MM.1S (cell line): ENCODE results near the gene KCNS3.

Experiments
- DNase-seq: peaks from one replicate; pipeline ENCODE4 v3.0.0-alpha.2; 2015
- H2AFZ ChIP-seq: fragments of 300-600 bp; sonication (generic); 2 replicates; pipeline ENCODE4 v1.6.0; 2016; ENCODE audit warnings: antibody characterized with exemption, low read length
- H3F3A ChIP-seq: fragments of 300-600 bp; sonication (generic); 2 replicates; pipeline ENCODE4 v1.6.1; 2016; ENCODE audit warnings: mild to moderate bottlenecking, antibody characterized with exemption, low read length, moderate library complexity, mixed read lengths; ENCODE audit not compliant: insufficient read depth
- H3K27ac ChIP-seq: fragments of 300-600 bp; sonication (generic); 2 replicates; pipeline ENCODE4 v1.5.1; 2016; ENCODE audit warnings: mild to moderate bottlenecking, low read length
- H3K27me3 ChIP-seq: fragments of 300-600 bp; sonication (generic); replicated peaks from 2 replicates; pipeline ENCODE4 v1.6.0; 2016; ENCODE audit warnings: low read length; ENCODE audit not compliant: insufficient read depth
- H3K36me3 ChIP-seq: fragments of 300-600 bp; sonication (generic); replicated peaks from 2 replicates; pipeline ENCODE4 v1.6.1; 2016; ENCODE audit warnings: mild to moderate bottlenecking, low read length, mixed read lengths; ENCODE audit not compliant: insufficient read depth
- H3K4me1 ChIP-seq: fragments of 300-600 bp; sonication (generic); 2 replicates; pipeline ENCODE4 v1.6.1; 2016; ENCODE audit warnings: low read length, mixed read lengths
- H3K4me2 ChIP-seq: fragments of 300-600 bp; sonication (generic); 2 replicates; pipeline ENCODE4 v1.6.0; 2016; ENCODE audit warnings: low read depth, low read length
- H3K4me3 ChIP-seq: fragments of 300-600 bp; sonication (generic); 2 replicates; pipeline ENCODE4 v1.5.1; 2016; ENCODE audit warnings: low read length, mixed read lengths
- H3K79me2 ChIP-seq: fragments of 300-600 bp; sonication (generic); 2 replicates; pipeline ENCODE4 v1.6.1; 2016; ENCODE audit warnings: mixed run types, low read length, mixed read lengths
- H3K9ac ChIP-seq: fragments of 300-600 bp; sonication (generic); 2 replicates; pipeline ENCODE4 v1.6.1; 2016; ENCODE audit warnings: low read length, mixed read lengths
- H3K9me2 ChIP-seq: fragments of 300-600 bp; sonication (generic); replicated peaks from 2 replicates; pipeline ENCODE4 v1.6.1; 2016; ENCODE audit warnings: mild to moderate bottlenecking, low read length, mixed read lengths; ENCODE audit not compliant: insufficient read depth
- H3K9me3 ChIP-seq: fragments of 300-600 bp; sonication (generic); replicated peaks from 2 replicates; pipeline ENCODE4 v1.6.1; 2016; ENCODE audit warnings: mild to moderate bottlenecking, low read length, mixed read lengths; ENCODE audit not compliant: insufficient read depth
- H4K20me1 ChIP-seq: fragments of 300-600 bp; sonication (generic); 2 replicates; pipeline ENCODE4 v1.6.1; 2016; ENCODE audit warnings: mild to moderate bottlenecking, low read length, moderate library complexity, mixed read lengths; ENCODE audit not compliant: insufficient read depth
- EZH2 ChIP-seq: fragments of 300-600 bp; sonication (generic); optimal IDR thresholded peaks from 2 replicates; pipeline ENCODE3; 2017; ENCODE audit warnings: low read depth, mild to moderate bottlenecking, antibody characterized with exemption, low read length, mixed read lengths
- EZH2phosphoT487 ChIP-seq: fragments of 300-600 bp; sonication (generic); IDR thresholded peaks from 2 replicates; pipeline ENCODE4 v1.6.1; 2018; ENCODE audit warnings: antibody characterized with exemption, low read length
- TF ChIP-seq, protein P1 (sequence below): fragments of 300-600 bp; sonication (generic); IDR thresholded peaks from 2 replicates; pipeline ENCODE4 v1.5.1; 2016; ENCODE audit warnings: antibody characterized with exemption, low read length, mixed read lengths

The KCNS3 gene

DNA sequence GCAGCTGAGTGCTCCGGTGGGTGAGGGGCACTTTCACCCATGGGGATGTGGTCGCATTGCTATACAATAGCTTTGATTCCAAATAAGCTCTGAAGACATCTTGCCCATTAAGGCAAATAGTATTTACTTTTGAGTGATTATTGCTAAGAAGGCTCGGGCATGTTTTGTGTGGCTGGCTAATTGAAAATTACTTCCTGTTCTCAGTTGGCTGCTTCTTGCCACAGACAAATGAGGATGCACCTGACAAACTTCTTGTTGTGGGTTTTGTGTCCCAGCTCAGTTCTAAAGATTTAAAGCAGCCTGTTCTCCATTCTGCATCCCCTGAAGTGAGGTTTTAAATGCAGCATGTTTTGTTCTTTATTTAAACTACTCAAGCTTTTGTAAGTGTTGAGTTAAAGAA lies 88.3 kb downstream of the KCNS3 start:
- Histone ChIP-seq H3K36me3 (no peaks in the 10 kb centered on the region), H3K9me2 (no peaks in the 10 kb centered on the region), H3K9me3 (no peaks in the 10 kb centered on the region), H3K27ac (no peak overlapping the region), H4K20me1 (no peaks in the 10 kb centered on the region), H3K4me3 (no peak overlapping the region), H3K4me1 (peaks cover 12% of the 10 kb centered on the region), H3K79me2 (no peaks in the 10 kb centered on the region), H3K9ac (no peak overlapping the region), H3F3A (no peaks in the 10 kb centered on the region), H3K27me3 (no peaks in the 10 kb centered on the region), H2AFZ (0 out of 2 replicates have a peak overlapping the region, but pooled peaks have one; percentile 18), H3K4me2 (0 out of 2 replicates have a peak overlapping the region, but pooled peaks have one; percentile 2)
- DNase-seq: peak; percentile 56
- TF ChIP-seq, protein P1, sequence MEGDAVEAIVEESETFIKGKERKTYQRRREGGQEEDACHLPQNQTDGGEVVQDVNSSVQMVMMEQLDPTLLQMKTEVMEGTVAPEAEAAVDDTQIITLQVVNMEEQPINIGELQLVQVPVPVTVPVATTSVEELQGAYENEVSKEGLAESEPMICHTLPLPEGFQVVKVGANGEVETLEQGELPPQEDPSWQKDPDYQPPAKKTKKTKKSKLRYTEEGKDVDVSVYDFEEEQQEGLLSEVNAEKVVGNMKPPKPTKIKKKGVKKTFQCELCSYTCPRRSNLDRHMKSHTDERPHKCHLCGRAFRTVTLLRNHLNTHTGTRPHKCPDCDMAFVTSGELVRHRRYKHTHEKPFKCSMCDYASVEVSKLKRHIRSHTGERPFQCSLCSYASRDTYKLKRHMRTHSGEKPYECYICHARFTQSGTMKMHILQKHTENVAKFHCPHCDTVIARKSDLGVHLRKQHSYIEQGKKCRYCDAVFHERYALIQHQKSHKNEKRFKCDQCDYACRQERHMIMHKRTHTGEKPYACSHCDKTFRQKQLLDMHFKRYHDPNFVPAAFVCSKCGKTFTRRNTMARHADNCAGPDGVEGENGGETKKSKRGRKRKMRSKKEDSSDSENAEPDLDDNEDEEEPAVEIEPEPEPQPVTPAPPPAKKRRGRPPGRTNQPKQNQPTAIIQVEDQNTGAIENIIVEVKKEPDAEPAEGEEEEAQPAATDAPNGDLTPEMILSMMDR: no peak
- TF ChIP-seq EZH2 (no peak), EZH2phosphoT487 (no peak)

DNA sequence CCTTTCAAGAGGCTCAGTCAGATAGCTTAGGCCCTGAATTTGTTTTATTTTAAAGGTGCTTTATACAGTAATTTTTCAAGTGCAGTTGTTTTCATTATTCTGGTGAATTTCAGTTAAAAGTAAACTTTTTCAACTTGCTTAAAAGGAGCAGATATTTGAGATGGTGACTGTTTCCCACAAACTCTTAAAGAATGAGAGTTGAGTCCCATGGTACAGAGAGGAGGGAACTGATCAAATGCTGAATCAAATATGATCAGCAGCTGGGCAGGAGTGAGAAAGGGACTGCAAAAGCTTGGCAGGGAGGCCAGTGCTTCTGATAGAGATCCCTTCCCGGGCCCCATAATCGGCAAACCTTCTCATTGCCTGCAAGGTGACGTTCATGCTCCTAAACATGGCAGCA lies 91.2 kb downstream of the KCNS3 start:
- no peaks in the 10 kb centered on the region for H4K20me1 ChIP-seq
- H3K4me1 ChIP-seq: peaks cover 12% of the 10 kb centered on the region
- H3K4me3 ChIP-seq: no peak overlapping the region
- H3K79me2 ChIP-seq: no peaks in the 10 kb centered on the region
- TF ChIP-seq EZH2 (no peak), EZH2phosphoT487 (no peak)
- TF ChIP-seq, protein P1: no peak
- no peaks in the 10 kb centered on the region for H3K9me3 ChIP-seq
- H3K4me2 ChIP-seq: no peak overlapping the region
- no peaks in the 10 kb centered on the region for H3F3A ChIP-seq
- no peaks in the 10 kb centered on the region for H3K36me3 ChIP-seq
- H3K27me3 ChIP-seq: no peaks in the 10 kb centered on the region
- H3K9ac ChIP-seq: no peak overlapping the region
- DNase-seq: no peak
- no peaks in the 10 kb centered on the region for H3K9me2 ChIP-seq
- H3K27ac ChIP-seq: no peak overlapping the region
- no peak overlapping the region for H2AFZ ChIP-seq

DNA sequence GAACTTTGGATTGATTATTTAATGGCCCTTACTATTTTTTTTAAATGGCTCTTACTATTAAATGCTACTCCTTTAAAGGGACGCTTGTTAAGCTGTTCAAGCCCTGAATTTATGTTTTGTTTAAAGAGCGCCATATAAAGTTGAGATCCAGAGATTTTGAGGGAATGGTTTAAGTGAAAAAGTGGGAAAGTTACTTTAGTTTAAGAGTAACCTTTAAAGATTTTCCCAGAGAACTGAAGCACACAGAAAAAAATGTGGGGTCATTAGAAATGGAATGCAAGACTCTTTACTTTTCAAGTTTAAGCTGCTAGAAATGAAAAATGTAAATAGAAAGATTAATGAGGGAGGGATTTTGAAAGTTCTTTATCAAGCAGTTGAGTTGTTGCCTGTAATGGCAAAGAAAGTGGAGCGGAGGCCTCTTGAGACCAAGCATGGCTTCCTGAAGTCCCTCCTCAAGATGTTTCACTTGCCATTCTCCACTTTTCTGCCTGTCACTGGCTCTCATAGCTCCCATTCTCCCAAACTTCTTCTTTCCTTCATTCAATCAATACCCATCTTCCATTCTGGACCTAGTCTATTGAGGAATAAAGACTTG lies 93.2 kb downstream of the KCNS3 start:
- Histone ChIP-seq H3K4me2 (no peak overlapping the region), H3K9me2 (no peaks in the 10 kb centered on the region), H3K27ac (no peak overlapping the region), H3F3A (no peaks in the 10 kb centered on the region), H4K20me1 (no peaks in the 10 kb centered on the region), H3K36me3 (no peaks in the 10 kb centered on the region), H3K4me3 (no peak overlapping the region), H2AFZ (no peak overlapping the region), H3K9me3 (no peaks in the 10 kb centered on the region), H3K79me2 (no peaks in the 10 kb centered on the region), H3K9ac (no peak overlapping the region), H3K4me1 (peaks cover 15% of the 10 kb centered on the region), H3K27me3 (no peaks in the 10 kb centered on the region)
- no peak for TF ChIP-seq EZH2phosphoT487
- TF ChIP-seq, protein P1: no peak
- TF ChIP-seq EZH2: no peak
- no peak for DNase-seq
